ENCODE data around the gene ZNF415. TPM values are rescaled to one million over a fixed set of nuclear protein-coding genes. Genes with fewer than 3 reads are reported as not detected.
A peak's percentile ranks its signal among the peaks of the same experiment; 100 is the strongest.

ZNF415 gene
- polyA plus RNA-seq, 1 donor (not counting 4 experiments of a cell fraction or from before 2014, with no cell fraction given): 5.2 TPM

GRCh38 chr19:53109527-53109926, 23.2 kb downstream of the ZNF415 start:
- H3K27ac ChIP-seq (ENCODE audit: control insufficient read depth, insufficient read depth, low read length): no peak overlapping the region
- no peaks in the 10 kb centered on the region for H3K4me1 ChIP-seq (ENCODE audit: control insufficient read depth, extremely low read depth, insufficient read depth, low read length)
- no peaks in the 10 kb centered on the region for H3K27me3 ChIP-seq (ENCODE audit: control insufficient read depth, extremely low read depth, insufficient read depth, low read length)
- H3K9ac ChIP-seq (ENCODE audit: control insufficient read depth, extremely low read depth, insufficient read depth, low read length): no peak overlapping the region
- H3K36me3 ChIP-seq (ENCODE audit: control insufficient read depth in 2 of 2, extremely low read depth in 1 of 2, insufficient read depth in 2 of 2, low read length in 2 of 2): peaks cover 0 to 6% of the 10 kb centered on the region in 2 experiments
- peaks cover 8% of the 10 kb centered on the region for H3K9me3 ChIP-seq (ENCODE audit: control insufficient read depth, low read depth, low read length)
- no peak for FAIRE-seq
- H4K20me1 ChIP-seq (ENCODE audit: control insufficient read depth, extremely low read depth, insufficient read depth, low read length): no peaks in the 10 kb centered on the region
- no peak overlapping the region for H2AFZ ChIP-seq (ENCODE audit: control insufficient read depth, low read length)
- no peak overlapping the region for H3K4me2 ChIP-seq (ENCODE audit: control insufficient read depth, extremely low read depth, insufficient read depth, low read depth, low read length)
- TF ChIP-seq EZH2 (IDR thresholded peaks at IDR 0.05; ENCODE audit: low read length): no peak
- no peak for TF ChIP-seq CTCF (optimal IDR thresholded peaks at IDR 0.05 in 1 of 3, IDR thresholded peaks at IDR 0.05 in 1 of 3, conservative IDR thresholded peaks at IDR 0.05 in 1 of 3; ENCODE audit: extremely low read depth in 1 of 3, insufficient read depth in 2 of 3, low read length in 3 of 3)
- no peak overlapping the region for H3K4me3 ChIP-seq (ENCODE audit: control insufficient read depth in 2 of 3, extremely low read depth in 1 of 3, insufficient read depth in 2 of 3, low read depth in 1 of 3, low read length in 3 of 3)
- dilution Hi-C loops (cut with MboI; ENCODE audit: extremely low pct_ligation_motif_present, low sequenced_read_pairs): no loop called here
- no peaks in the 10 kb centered on the region for H3K79me2 ChIP-seq (ENCODE audit: control insufficient read depth, insufficient read depth, low read length)
- H3K9me1 ChIP-seq (ENCODE audit: control insufficient read depth, extremely low read depth, insufficient read depth, low read length): no peaks in the 10 kb centered on the region
- no peak for DNase-seq (ENCODE audit: low read depth, low spot score)

- Histone ChIP-seq H3K9ac (ENCODE audit: control insufficient read depth, extremely low read depth, insufficient read depth, low read length) (peak within 1 kb of the TSS; percentile 90), H3K36me3 (ENCODE audit: control insufficient read depth in 2 of 2, extremely low read depth in 1 of 2, insufficient read depth in 2 of 2, low read length in 2 of 2) (peaks cover 0 to under 1% of the 10 kb centered on the region in 2 experiments), H2AFZ (ENCODE audit: control insufficient read depth, low read length) (peak within 1 kb of the TSS; percentile 96), H3K27me3 (ENCODE audit: control insufficient read depth, extremely low read depth, insufficient read depth, low read length) (no peaks in the 10 kb centered on the region), H4K20me1 (ENCODE audit: control insufficient read depth, extremely low read depth, insufficient read depth, low read length) (no peaks in the 10 kb centered on the region), H3K9me1 (ENCODE audit: control insufficient read depth, extremely low read depth, insufficient read depth, low read length) (no peaks in the 10 kb centered on the region), H3K4me1 (ENCODE audit: control insufficient read depth, extremely low read depth, insufficient read depth, low read length) (peaks cover 12% of the 10 kb centered on the region), H3K9me3 (ENCODE audit: control insufficient read depth, low read depth, low read length) (peaks cover 2% of the 10 kb centered on the region), H3K79me2 (ENCODE audit: control insufficient read depth, insufficient read depth, low read length) (peaks cover 25% of the 10 kb centered on the region), H3K4me2 (ENCODE audit: control insufficient read depth, extremely low read depth, insufficient read depth, low read depth, low read length) (peak within 1 kb of the TSS; percentile 99), H3K27ac (ENCODE audit: control insufficient read depth, insufficient read depth, low read length) (peak within 1 kb of the TSS; percentile 85), H3K4me3 (ENCODE audit: control insufficient read depth in 2 of 3, extremely low read depth in 1 of 3, insufficient read depth in 2 of 3, low read depth in 1 of 3, low read length in 3 of 3) (peak within 1 kb of the TSS; percentile 57 to 82 (median 71))
- TF ChIP-seq EZH2 (IDR thresholded peaks at IDR 0.05; ENCODE audit: low read length) (no peak), CTCF (optimal IDR thresholded peaks at IDR 0.05 in 1 of 3, IDR thresholded peaks at IDR 0.05 in 1 of 3, conservative IDR thresholded peaks at IDR 0.05 in 1 of 3; ENCODE audit: extremely low read depth in 1 of 3, insufficient read depth in 2 of 3, low read length in 3 of 3) (no peak)
- no peak for FAIRE-seq
- dilution Hi-C loops (cut with MboI; ENCODE audit: extremely low pct_ligation_motif_present, low sequenced_read_pairs): no loop called here
- DNase-seq (ENCODE audit: low read depth, low spot score): peak; percentile 71
Measured at GRCh38 chr19:53103234-53104203, 29.2 kb downstream of the ZNF415 start, which contains the start of gene ZNF160. TSS of gene ZNF160 (minus strand) at chr19:53103422. CDS start at chr19:53086276, 17,146 bp downstream.
